Stimulated activated CD4-positive, alpha-beta T cell treated with anti-CD3 and anti-CD28 coated beads, Interleukin-1b, Interleukin-23, amount 100 ng/mL, for 1 hour (primary cell): ENCODE measurements around the gene ASMT.
A peak's percentile ranks its signal among the peaks of the same experiment; 100 is the strongest.
"Not testable (repeated sequence)": the region's sequence is repeated elsewhere in the genome, so short reads cannot be mapped to it uniquely, and the experiment has no call there.

Experiments used
- DNase-seq, 2 donors: peaks; one replicate each; pipeline ENCODE4 v3.0.0-alpha.2; 2020; ENCODE audit warnings: low read depth in 2 of 2

ASMT gene

GRCh38 chrX:1614927-1615326, at the start of gene ASMT:
TSS of gene ASMT (plus strand) at chrX:1615059. CDS start at chrX:1615200, 141 bp downstream.
- no peak for DNase-seq

- not testable (repeated sequence) for DNase-seq
These were observed 40.7 kb upstream of the ASMT start for GRCh38 chrX:1574181-1574580.

- no peak for DNase-seq
These were observed 38.5 kb upstream of the ASMT start for GRCh38 chrX:1576201-1576992.

GRCh38 chrX:1577845-1578244, 37.0 kb upstream of the ASMT start:
- no peak for DNase-seq

- no peak for DNase-seq
These were observed 36.2 kb upstream of the ASMT start for GRCh38 chrX:1578511-1579173.

- peak; percentile 52 to 61 for DNase-seq
These were observed 33.7 kb upstream of the ASMT start for GRCh38 chrX:1581132-1581531.

GRCh38 chrX:1582686-1583437, 32.0 kb upstream of the ASMT start:
- DNase-seq: peak in 1 of 2 donors; percentile 26

- DNase-seq: no peak
These were observed 30.4 kb upstream of the ASMT start for GRCh38 chrX:1584237-1585011.

GRCh38 chrX:1587161-1587560, 27.7 kb upstream of the ASMT start:
- DNase-seq: no peak

GRCh38 chrX:1589356-1590130, 25.3 kb upstream of the ASMT start:
- no peak for DNase-seq

GRCh38 chrX:1591102-1591862, 23.6 kb upstream of the ASMT start, which contains the start of gene AKAP17A:
TSS of gene AKAP17A (plus strand) at chrX:1591604. CDS start at chrX:1593463, 1,859 bp downstream.
- DNase-seq: peak; percentile 95 to 99

GRCh38 chrX:1591863-1592469, 22.9 kb upstream of the ASMT start:
- no peak for DNase-seq

GRCh38 chrX:1592470-1593142, 22.3 kb upstream of the ASMT start:
- DNase-seq: no peak

GRCh38 chrX:1593286-1594271, 21.3 kb upstream of the ASMT start:
- no peak for DNase-seq

- no peak for DNase-seq
These were observed 19.2 kb upstream of the ASMT start for GRCh38 chrX:1595711-1596060.

GRCh38 chrX:1596676-1597344, 18.0 kb upstream of the ASMT start:
- DNase-seq: no peak

- no peak for DNase-seq
These were observed 17.4 kb upstream of the ASMT start for GRCh38 chrX:1597345-1598020.
